Anterior cingulate cortex (tissue), 58 donors: ENCODE data around the gene SAXO1.
"Not testable (repeated sequence)": the region's sequence is repeated elsewhere in the genome, so short reads cannot be mapped to it uniquely, and the experiment has no call there.

ENCODE experiments used
- DNase-seq, 58 donors: peaks; one replicate each; lab custom pipeline; 2025; lab: John Stamatoyannopoulos, UW

SAXO1 gene

DNA sequence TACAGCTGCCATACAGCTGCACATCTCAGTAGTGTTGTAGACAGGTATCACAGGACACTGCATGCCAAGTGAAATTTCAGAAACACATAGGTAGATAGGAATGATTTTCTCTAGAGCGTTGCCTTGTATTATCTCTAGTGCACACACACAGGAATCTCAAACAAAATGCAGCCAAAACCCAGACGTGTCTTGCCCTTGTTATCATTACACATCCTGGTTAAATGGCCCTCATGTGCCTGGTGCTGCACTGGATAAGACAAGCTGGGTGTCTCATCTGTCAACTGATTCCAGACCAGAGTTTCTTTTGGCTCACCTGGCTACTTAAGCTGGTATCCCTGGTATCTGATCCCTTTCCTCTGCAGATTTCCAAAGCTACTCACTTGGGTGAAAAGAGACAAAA lies 59.7 kb downstream of the SAXO1 start:
- no peak for DNase-seq

DNA sequence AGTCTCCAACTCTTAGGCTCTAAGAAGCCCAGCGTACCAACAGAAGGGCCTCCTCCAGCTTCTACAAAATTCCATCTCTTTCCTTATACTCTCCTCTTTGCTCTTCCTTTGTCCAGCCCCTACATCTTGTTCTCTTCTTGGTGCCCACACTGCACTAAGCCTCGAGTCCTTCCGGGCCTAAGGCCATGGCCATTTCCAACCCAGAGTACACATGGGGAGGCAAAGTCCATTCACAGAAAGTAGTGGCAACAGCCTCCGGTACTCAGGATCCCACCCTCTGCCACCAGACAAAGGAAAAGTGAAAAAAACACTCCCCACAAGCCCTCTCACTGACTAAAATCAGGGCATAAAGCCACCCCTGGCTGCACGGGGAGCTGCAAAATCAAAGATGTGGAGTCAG lies 60.3 kb downstream of the SAXO1 start:
- no peak for DNase-seq

DNA sequence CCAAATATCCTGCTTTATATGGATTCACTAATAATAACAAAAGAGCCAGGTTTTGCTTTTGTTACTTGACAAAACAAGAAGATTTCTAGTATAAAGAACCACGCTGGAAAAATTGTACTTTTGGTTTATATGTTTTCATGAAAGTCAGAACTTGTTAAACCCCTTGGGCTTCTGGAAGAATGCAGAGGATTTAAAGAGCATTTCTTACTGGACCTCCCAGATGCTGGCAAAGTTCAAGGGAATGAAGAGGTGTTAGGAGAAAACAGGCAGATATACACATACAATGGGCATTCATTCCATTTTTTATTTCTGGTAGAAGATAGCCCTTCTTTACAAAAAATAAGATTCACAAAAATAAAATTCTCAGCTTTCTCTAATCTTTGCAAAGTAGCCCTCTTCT lies 61.1 kb downstream of the SAXO1 start:
- DNase-seq: no peak

- DNase-seq: no peak
Observed at GRCh38 chr9:18971404-18971803, 61.6 kb downstream of the SAXO1 start.

GRCh38 chr9:18970393-18970792 lies 62.6 kb downstream of the SAXO1 start:
- DNase-seq: no peak

- DNase-seq: no peak
Observed at GRCh38 chr9:18969128-18969527, 63.9 kb downstream of the SAXO1 start.

DNA sequence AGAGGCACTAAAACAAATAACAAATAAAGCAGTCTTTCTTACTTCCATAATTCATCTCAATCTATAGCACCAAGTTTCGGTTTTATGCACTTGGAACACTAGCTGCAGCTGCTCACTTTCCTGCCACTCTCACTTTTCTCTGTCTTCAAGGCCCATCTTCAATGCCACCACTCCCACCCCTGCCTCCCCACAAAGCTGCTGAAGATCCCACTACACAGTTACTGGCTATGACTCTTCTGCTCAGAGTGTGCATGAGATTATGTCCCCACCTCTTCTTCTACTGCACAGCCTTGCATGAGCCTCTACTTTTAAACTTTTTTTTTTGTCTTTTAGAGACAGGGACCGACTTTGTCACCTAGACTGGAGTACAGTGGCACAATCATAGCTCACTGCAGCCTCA lies 77.4 kb downstream of the SAXO1 start:
- no peak for DNase-seq

- no peak for DNase-seq
Observed at GRCh38 chr9:18951936-18952335, 81.1 kb downstream of the SAXO1 start.

DNA sequence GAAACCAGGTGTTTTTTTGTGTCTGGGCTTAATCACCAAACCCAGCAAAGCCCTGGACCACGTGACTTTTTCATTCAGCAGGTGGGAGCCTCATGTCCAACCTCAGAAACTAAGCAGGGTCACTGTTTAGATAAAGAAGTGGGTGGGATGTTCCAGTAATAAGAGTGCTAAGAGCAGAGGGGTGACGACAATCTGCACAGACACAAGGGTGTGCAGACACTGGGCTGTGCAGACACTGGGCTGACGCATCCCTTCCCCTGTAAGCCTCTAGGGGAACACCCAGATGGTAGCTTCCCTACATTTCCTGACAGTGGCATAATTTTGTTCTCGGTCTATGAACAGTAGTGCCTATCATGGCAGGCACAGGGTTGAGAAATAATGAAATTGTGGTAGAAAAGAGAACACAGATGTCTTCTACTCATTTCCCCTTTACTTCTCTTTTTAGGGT lies 85.1 kb downstream of the SAXO1 start:
- no peak for DNase-seq

GRCh38 chr9:18942801-18943200 lies 90.2 kb downstream of the SAXO1 start:
- no peak for DNase-seq

DNA sequence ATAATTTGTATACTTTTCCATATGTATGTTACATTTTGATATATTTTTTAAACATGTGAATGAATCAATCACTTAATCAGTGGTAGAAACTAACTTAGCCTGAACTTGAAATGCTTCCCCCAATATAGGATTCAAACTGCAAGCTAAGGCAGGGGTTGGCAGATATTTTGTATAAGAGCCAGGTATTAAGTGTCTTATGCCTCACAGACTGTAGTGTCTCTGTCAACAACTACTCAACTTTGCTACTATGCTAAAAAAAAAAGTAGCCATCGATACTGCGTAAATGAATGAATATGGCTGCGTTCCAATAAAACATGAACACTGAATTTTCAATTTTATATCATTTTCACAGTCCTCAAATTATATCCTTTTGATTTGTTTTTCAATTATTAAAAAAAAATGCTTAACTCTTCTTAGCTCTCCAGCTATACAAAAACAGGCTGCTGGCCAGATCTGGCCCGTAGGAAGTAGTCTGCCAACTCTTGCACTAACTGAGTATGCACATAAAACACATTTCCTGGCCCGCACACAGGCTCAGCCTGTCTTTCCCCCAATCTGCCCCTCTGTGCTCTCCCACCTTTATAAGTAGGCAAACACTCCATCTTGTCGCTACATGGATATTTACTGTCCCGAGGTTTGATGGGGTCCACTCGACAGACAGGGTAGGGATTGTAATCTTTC lies 91.8 kb downstream of the SAXO1 start:
- no peak for DNase-seq

DNA sequence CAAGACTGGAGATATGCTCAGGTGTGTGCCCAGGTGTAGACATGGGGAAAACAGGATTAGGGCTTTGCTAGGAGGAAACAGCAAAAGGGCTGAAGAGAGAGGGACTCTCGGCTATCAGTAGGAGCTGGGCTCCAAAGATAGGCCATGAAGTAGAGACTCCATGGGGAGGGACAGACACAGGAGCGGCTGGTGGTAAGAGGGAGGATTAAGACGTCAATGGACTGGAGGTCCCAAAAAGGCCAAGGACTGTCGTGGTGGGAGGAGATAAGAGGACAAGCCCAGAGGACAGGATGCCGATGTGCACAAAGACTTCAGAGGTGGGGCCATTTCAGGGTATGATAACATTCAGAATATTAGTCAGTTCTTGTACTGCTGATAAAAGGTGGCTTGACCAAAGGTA lies 93.1 kb downstream of the SAXO1 start:
- DNase-seq: no peak

- DNase-seq: no peak
Observed at GRCh38 chr9:18936094-18936871, 96.7 kb downstream of the SAXO1 start.

GRCh38 chr9:18935541-18935940 lies 97.5 kb downstream of the SAXO1 start:
- no peak for DNase-seq

DNA sequence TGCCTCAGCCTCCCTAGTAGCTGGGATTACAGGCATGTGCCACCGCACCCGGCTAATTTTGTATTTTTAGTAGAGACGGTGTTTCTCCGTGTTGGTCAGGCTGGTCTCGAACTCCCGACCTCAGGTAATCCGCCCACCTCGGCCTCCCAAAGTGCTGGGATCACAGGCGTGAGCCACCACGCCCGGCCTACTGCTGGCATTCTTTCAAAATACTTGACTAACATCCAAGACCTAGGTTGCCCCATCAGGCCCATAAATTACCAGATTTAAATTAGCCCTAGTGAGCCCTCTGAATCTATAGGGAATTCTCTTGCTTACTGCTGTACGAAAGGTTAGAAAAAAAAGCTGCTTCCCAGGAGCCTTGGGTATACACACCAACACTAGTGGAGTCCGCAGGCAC lies 102.4 kb downstream of the SAXO1 start:
- DNase-seq: not testable (repeated sequence)

GRCh38 chr9:18928711-18929110 lies 104.3 kb downstream of the SAXO1 start:
- DNase-seq: no peak

- no peak for DNase-seq
Observed at GRCh38 chr9:18926513-18926912, 106.5 kb downstream of the SAXO1 start.

- no peak for DNase-seq
Observed at GRCh38 chr9:18925880-18926279, 107.1 kb downstream of the SAXO1 start.

DNA sequence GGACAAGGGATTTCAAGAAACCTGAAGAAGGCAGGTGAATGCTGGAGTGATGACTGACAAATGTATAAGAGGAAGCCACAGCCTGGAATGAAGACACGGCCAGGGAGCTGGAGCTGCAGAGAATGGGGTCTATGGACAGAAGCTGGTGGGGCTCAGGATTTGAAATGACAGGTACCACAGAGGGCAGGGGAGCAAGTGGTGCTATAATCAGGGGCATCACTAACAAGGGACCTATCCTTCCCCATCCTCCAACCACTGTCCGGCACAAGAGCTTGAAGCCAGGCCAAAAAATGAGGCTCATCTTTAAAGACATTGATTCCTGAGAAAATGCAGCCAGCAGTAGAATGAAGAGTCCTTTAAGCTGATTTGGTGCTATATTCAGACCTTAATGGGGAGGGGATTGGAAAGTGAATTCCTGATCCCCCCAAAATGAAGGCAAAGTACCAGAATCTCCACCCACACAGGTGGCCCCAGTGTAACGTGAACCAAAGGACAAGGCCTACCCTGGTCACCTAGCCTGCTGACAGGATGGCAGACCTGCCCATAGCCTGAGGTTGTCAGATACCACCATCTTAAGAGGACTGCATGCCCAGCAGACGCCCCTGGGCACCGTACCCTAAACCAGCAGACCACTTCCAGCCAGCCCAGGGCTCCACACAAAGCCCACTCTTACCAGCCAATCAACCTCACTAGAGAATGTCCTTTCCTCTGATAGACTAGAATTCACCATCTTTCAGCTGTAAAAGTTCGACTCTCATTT lies 109.2 kb downstream of the SAXO1 start:
- no peak for DNase-seq

- DNase-seq: no peak
Observed at GRCh38 chr9:18923167-18923566, 109.8 kb downstream of the SAXO1 start.

- DNase-seq: no peak
Observed at GRCh38 chr9:18922161-18922885, 110.7 kb downstream of the SAXO1 start.
